ENCODE measurements around the gene MINK1. TPM values are rescaled to one million over a fixed set of nuclear protein-coding genes. Genes with fewer than 3 reads are reported as not detected.
A peak's percentile ranks its signal among the peaks of the same experiment; 100 is the strongest.
"Not testable (repeated sequence)": the region's sequence is repeated elsewhere in the genome, so short reads cannot be mapped to it uniquely, and the experiment has no call there.

Gene MINK1
- total RNA-seq, 1 donor from 2014 or later: 90.6 TPM

GRCh38 chr17:4920351-4921048, 87.4 kb downstream of the MINK1 start:
- no peaks in the 10 kb centered on the region for H3K4me1 Mint-ChIP-seq (ENCODE audit: low read depth)
- DNase-seq (ENCODE audit: low spot score): no peak
- H3K4me3 Mint-ChIP-seq (ENCODE audit: unreplicated experiment): no peak overlapping the region
- no peak overlapping the region for H3K27ac Mint-ChIP-seq (ENCODE audit: unreplicated experiment)
- no peaks in the 10 kb centered on the region for H3K9me3 Mint-ChIP-seq (ENCODE audit: low read depth)
- no peak for TF ChIP-seq CTCF (IDR thresholded peaks at IDR 0.05)
- H3K27me3 Mint-ChIP-seq (ENCODE audit: low read depth): no peaks in the 10 kb centered on the region
- no peaks in the 10 kb centered on the region for H3K36me3 Mint-ChIP-seq (ENCODE audit: low read depth)

- H3K27ac Mint-ChIP-seq (ENCODE audit: unreplicated experiment): no peak overlapping the region
- H3K27me3 Mint-ChIP-seq (ENCODE audit: low read depth): no peaks in the 10 kb centered on the region
- H3K4me1 Mint-ChIP-seq (ENCODE audit: low read depth): no peaks in the 10 kb centered on the region
- H3K9me3 Mint-ChIP-seq (ENCODE audit: low read depth): no peaks in the 10 kb centered on the region
- no peak overlapping the region for H3K4me3 Mint-ChIP-seq (ENCODE audit: unreplicated experiment)
- no peaks in the 10 kb centered on the region for H3K36me3 Mint-ChIP-seq (ENCODE audit: low read depth)
- no peak for DNase-seq (ENCODE audit: low spot score)
- TF ChIP-seq CTCF (IDR thresholded peaks at IDR 0.05): no peak
Observed at GRCh38 chr17:4921320-4921719, 88.2 kb downstream of the MINK1 start.

GRCh38 chr17:4926577-4927335, 93.6 kb downstream of the MINK1 start:
- not testable (repeated sequence) for H3K9me3 Mint-ChIP-seq (ENCODE audit: low read depth); H3K27me3 Mint-ChIP-seq (ENCODE audit: low read depth); H3K27ac Mint-ChIP-seq (ENCODE audit: unreplicated experiment); H3K36me3 Mint-ChIP-seq (ENCODE audit: low read depth); DNase-seq (ENCODE audit: low spot score); H3K4me1 Mint-ChIP-seq (ENCODE audit: low read depth); H3K4me3 Mint-ChIP-seq (ENCODE audit: unreplicated experiment)

- no peaks in the 10 kb centered on the region for H3K27me3 Mint-ChIP-seq (ENCODE audit: low read depth)
- no peak for TF ChIP-seq CTCF (IDR thresholded peaks at IDR 0.05)
- peaks cover under 1% of the 10 kb centered on the region for H3K4me1 Mint-ChIP-seq (ENCODE audit: low read depth)
- no peaks in the 10 kb centered on the region for H3K9me3 Mint-ChIP-seq (ENCODE audit: low read depth)
- no peak overlapping the region for H3K27ac Mint-ChIP-seq (ENCODE audit: unreplicated experiment)
- H3K4me3 Mint-ChIP-seq (ENCODE audit: unreplicated experiment): no peak overlapping the region
- DNase-seq (ENCODE audit: low spot score): no peak
- peaks cover 2% of the 10 kb centered on the region for H3K36me3 Mint-ChIP-seq (ENCODE audit: low read depth)
Observed at GRCh38 chr17:4928881-4929280, 95.7 kb downstream of the MINK1 start.

- Mint-ChIP-seq H3K27me3 (ENCODE audit: low read depth) (no peaks in the 10 kb centered on the region), H3K4me1 (ENCODE audit: low read depth) (peaks cover 9% of the 10 kb centered on the region), H3K9me3 (ENCODE audit: low read depth) (no peaks in the 10 kb centered on the region), H3K36me3 (ENCODE audit: low read depth) (peaks cover 2% of the 10 kb centered on the region), H3K27ac (ENCODE audit: unreplicated experiment) (peak within 1 kb of the TSS; percentile 51), H3K4me3 (ENCODE audit: unreplicated experiment) (no peak within 1 kb of the TSS)
- no peak for DNase-seq (ENCODE audit: low spot score)
- no peak for TF ChIP-seq CTCF (IDR thresholded peaks at IDR 0.05)
Observed at GRCh38 chr17:4931963-4932362, 98.8 kb downstream of the MINK1 start, which contains the start of gene GP1BA. TSS of gene GP1BA (plus strand) at chr17:4932277. CDS start at chr17:4932605, 328 bp downstream.
